Esophagus muscularis mucosa (tissue), 4 donors: ENCODE measurements around the gene FALEC. TPM values are rescaled to one million over a fixed set of nuclear protein-coding genes. Genes with fewer than 3 reads are reported as not detected.

Source experiments
- DNase-seq: peaks from one replicate; pipeline ENCODE4 v3.0.0-alpha.2; 2017; ENCODE audit errors: extremely low spot score
- H3K27ac ChIP-seq, 4 donors: fragments of 200-600 bp; sonication (generic); replicated peaks in 1 of 4; 1 replicate in 3 of 4; 2 replicates in 1 of 4; pipeline ENCODE4 v1.5.1; 2016 to 2019; ENCODE audit warnings: mild to moderate bottlenecking in 1 of 4
- H3K27me3 ChIP-seq, 4 donors: fragments of 200-600 bp; sonication (generic); one replicate each; pipeline versions ENCODE4 v1.5.1 to v1.6.0; 2016 to 2019
- H3K36me3 ChIP-seq, 4 donors: fragments of 200-600 bp; sonication (generic); one replicate each; pipeline ENCODE4 v1.5.1; 2016 to 2019
- H3K4me1 ChIP-seq, 4 donors: fragments of 200-600 bp; sonication (generic); one replicate each; pipeline ENCODE4 v1.5.1; 2016 to 2019
- H3K4me3 ChIP-seq, 4 donors: fragments of 200-600 bp; sonication (generic); 1 replicate in 2 of 4; 2 replicates in 2 of 4; pipeline ENCODE4 v1.5.1; 2016 to 2019; ENCODE audit warnings: mild to moderate bottlenecking in 4 of 4, moderate library complexity in 1 of 4
- H3K9me3 ChIP-seq, 4 donors: fragments of 200-600 bp; sonication (generic); 1 replicate in 3 of 4; 2 replicates in 1 of 4; pipeline ENCODE4 v1.5.1; 2016 to 2019
- CTCF ChIP-seq, 3 experiments: fragments of 200-600 bp in 2 of 3; fragments of 450-650 bp in 1 of 3; sonication (generic) in 2 of 3; IDR thresholded peaks; one replicate each; pipeline ENCODE4 v1.5.1; 2017 to 2019; ENCODE audit warnings: antibody characterized with exemption in 3 of 3, mild to moderate bottlenecking in 2 of 3, moderate library complexity in 1 of 3
- EP300 ChIP-seq: sonication (generic); formaldehyde crosslinking; IDR thresholded peaks from one replicate; pipeline ENCODE4 v1.6.1; 2017; ENCODE audit warnings: antibody characterized with exemption
- POLR2A ChIP-seq: fragments of 450-650 bp; IDR thresholded peaks from one replicate; pipeline ENCODE4 v1.6.1; 2017; ENCODE audit warnings: antibody characterized with exemption, moderate library complexity, mild to moderate bottlenecking, low read depth
- POLR2AphosphoS5 ChIP-seq, 2 donors: sonication (generic); formaldehyde crosslinking; IDR thresholded peaks; one replicate each; pipeline ENCODE4 v1.6.1; 2017; ENCODE audit warnings: antibody characterized with exemption in 2 of 2
- WGBS: methylation state at CpG from one replicate; pipeline ENCODE4 v1.1.5; 2018; 5-methylcytosine and 5-hydroxymethylcytosine counted together
- intact Hi-C: fragments of 100-400 bp; cut with DNase I; formaldehyde crosslinking; loops from one replicate; pipeline ENCODE4 v1.15.1; 2023
- total RNA-seq, 4 donors: library from RNA; depleted of rRNA; stranded (reverse); fragments of >200 nt; gene quantifications; one replicate each; pipeline versions ENCODE4 v1.1.0 to v1.2.1, GENCODE V29; 2016

Gene FALEC
- total RNA-seq, 4 donors from 2014 or later: not detected

- DNase-seq: no peak
- Histone ChIP-seq H3K27ac (peak overlapping the region; percentile 72 to 78 (median 76)), H3K27me3 (no peaks in the 10 kb centered on the region), H3K4me1 (peaks cover 9 to 18% (median 12%) of the 10 kb centered on the region in 4 donors), H3K9me3 (no peaks in the 10 kb centered on the region), H3K36me3 (peaks cover 8 to 41% (median 32%) of the 10 kb centered on the region in 4 donors), H3K4me3 (peak overlapping the region; percentile 64 to 93 (median 72))
- WGBS: under 1% methylated on average over 7 of the region's 7 CpGs
- intact Hi-C loops: no loop called here
- TF ChIP-seq CTCF (IDR thresholded peaks at IDR 0.05): no peak
- TF ChIP-seq POLR2AphosphoS5 (IDR thresholded peaks at IDR 0.05): no peak
- TF ChIP-seq EP300: no peak
- TF ChIP-seq POLR2A: no peak
Observed at GRCh38 chr1:150487763-150488115, 27.8 kb upstream of the FALEC start.

- Histone ChIP-seq H3K9me3 (no peaks in the 10 kb centered on the region), H3K4me1 (peaks cover 3 to 6% (median 5%) of the 10 kb centered on the region in 4 donors), H3K4me3 (no peak overlapping the region), H3K36me3 (peaks cover 24 to 90% (median 78%) of the 10 kb centered on the region in 4 donors), H3K27me3 (no peaks in the 10 kb centered on the region), H3K27ac (no peak overlapping the region)
- no peak for DNase-seq
- intact Hi-C loops: no loop called here
- 96% methylated on average over 8 of the region's 8 CpGs for WGBS
- TF ChIP-seq POLR2AphosphoS5 (IDR thresholded peaks at IDR 0.05): no peak
- no peak for TF ChIP-seq POLR2A
- no peak for TF ChIP-seq CTCF (IDR thresholded peaks at IDR 0.05)
- TF ChIP-seq EP300: no peak
Observed at GRCh38 chr1:150493175-150493574, 22.4 kb upstream of the FALEC start.

- intact Hi-C loops: no loop called here
Observed at GRCh38 chr1:150498342-150498741, 17.2 kb upstream of the FALEC start.

GRCh38 chr1:150505431-150505830 lies 10.1 kb upstream of the FALEC start:
- no peaks in the 10 kb centered on the region for H3K9me3 ChIP-seq
- peaks cover 4 to 25% (median 22%) of the 10 kb centered on the region in 4 donors for H3K4me1 ChIP-seq
- H3K4me3 ChIP-seq: no peak overlapping the region
- intact Hi-C loops: no loop called here
- peaks cover 17 to 64% (median 51%) of the 10 kb centered on the region in 4 donors for H3K36me3 ChIP-seq
- no peak overlapping the region for H3K27ac ChIP-seq
- no peak for DNase-seq
- TF ChIP-seq POLR2AphosphoS5 (IDR thresholded peaks at IDR 0.05) (no peak), EP300 (no peak), POLR2A (no peak)
- H3K27me3 ChIP-seq: no peaks in the 10 kb centered on the region
- WGBS: 86% methylated on average over 6 of the region's 6 CpGs

More at GRCh38 chr1:150498342-150498741, 17.2 kb upstream of the FALEC start:
- Histone ChIP-seq H3K36me3 (peaks cover 24 to 97% (median 73%) of the 10 kb centered on the region in 4 donors), H3K4me3 (no peak overlapping the region), H3K27ac (no peak overlapping the region), H3K27me3 (no peaks in the 10 kb centered on the region), H3K9me3 (no peaks in the 10 kb centered on the region), H3K4me1 (no peaks in the 10 kb centered on the region)
- DNase-seq: no peak
- 97% methylated on average over 10 of the region's 10 CpGs for WGBS
- TF ChIP-seq POLR2AphosphoS5 (IDR thresholded peaks at IDR 0.05) (no peak), POLR2A (no peak), EP300 (no peak), CTCF (IDR thresholded peaks at IDR 0.05) (no peak)

- H3K27ac ChIP-seq: peak within 1 kb of the TSS; percentile 52 to 75 (median 62)
- H3K4me3 ChIP-seq: peak within 1 kb of the TSS; percentile 18 to 53 (median 28)
- DNase-seq: no peak
Observed at GRCh38 chr1:150507912-150508864, 7.4 kb upstream of the FALEC start, which contains the start of gene ECM1. ECM1 (plus strand) TSS chr1:150508109; CDS start chr1:150508210, 101 bp downstream.

More at GRCh38 chr1:150507912-150508864, 7.4 kb upstream of the FALEC start, which contains the start of gene ECM1:
- WGBS: 51% methylated on average over 6 of the region's 7 CpGs
- Histone ChIP-seq H3K4me1 (peaks cover 4 to 25% (median 22%) of the 10 kb centered on the region in 4 donors), H3K9me3 (no peaks in the 10 kb centered on the region), H3K36me3 (peaks cover 17 to 58% (median 54%) of the 10 kb centered on the region in 4 donors), H3K27me3 (no peaks in the 10 kb centered on the region)
- TF ChIP-seq EP300 (no peak), POLR2AphosphoS5 (IDR thresholded peaks at IDR 0.05) (peak; percentile 43 to 69)
- intact Hi-C loops: no loop called here
